NCI-H748 treated with DMSO at 0.1 percent for 48 hours (cell line): Measurements from ENCODE around the gene RGR.

Experiments used
- DNase-seq: peaks from one replicate; lab custom pipeline; 2025; lab: John Stamatoyannopoulos, UW

Gene RGR, protein sequence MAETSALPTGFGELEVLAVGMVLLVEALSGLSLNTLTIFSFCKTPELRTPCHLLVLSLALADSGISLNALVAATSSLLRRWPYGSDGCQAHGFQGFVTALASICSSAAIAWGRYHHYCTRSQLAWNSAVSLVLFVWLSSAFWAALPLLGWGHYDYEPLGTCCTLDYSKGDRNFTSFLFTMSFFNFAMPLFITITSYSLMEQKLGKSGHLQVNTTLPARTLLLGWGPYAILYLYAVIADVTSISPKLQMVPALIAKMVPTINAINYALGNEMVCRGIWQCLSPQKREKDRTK

GRCh38 chr10:84244651-84245270, at the start of gene RGR:
Gene RGR (plus strand): TSS chr10:84245053. CDS start chr10:84245091, 38 bp downstream.
- no peak for DNase-seq

DNA sequence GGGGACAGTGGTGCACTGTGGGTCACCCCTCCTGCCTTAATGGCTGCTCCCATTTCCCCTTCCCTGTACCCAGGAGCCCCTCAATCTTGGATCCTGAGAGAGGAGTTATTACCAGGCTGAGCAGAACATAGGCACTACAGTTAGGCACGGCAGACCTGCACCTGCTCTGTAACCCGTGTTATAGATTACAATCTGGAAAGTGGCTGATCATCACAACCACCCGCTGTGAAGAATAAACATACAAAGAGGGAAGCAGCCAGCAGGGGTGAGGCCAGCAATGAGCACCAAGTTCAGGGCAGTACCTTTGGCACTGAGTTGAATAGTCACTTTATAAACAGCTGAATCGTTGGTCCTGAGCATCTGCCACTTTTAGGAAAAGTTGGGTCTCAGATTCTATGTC, 48.8 kb upstream of the RGR start:
- peak; percentile 49 for DNase-seq

- no peak for DNase-seq
These were observed 47.9 kb upstream of the RGR start for GRCh38 chr10:84196941-84197340.

- no peak for DNase-seq
These were observed 47.2 kb upstream of the RGR start for GRCh38 chr10:84197643-84198042.

DNA sequence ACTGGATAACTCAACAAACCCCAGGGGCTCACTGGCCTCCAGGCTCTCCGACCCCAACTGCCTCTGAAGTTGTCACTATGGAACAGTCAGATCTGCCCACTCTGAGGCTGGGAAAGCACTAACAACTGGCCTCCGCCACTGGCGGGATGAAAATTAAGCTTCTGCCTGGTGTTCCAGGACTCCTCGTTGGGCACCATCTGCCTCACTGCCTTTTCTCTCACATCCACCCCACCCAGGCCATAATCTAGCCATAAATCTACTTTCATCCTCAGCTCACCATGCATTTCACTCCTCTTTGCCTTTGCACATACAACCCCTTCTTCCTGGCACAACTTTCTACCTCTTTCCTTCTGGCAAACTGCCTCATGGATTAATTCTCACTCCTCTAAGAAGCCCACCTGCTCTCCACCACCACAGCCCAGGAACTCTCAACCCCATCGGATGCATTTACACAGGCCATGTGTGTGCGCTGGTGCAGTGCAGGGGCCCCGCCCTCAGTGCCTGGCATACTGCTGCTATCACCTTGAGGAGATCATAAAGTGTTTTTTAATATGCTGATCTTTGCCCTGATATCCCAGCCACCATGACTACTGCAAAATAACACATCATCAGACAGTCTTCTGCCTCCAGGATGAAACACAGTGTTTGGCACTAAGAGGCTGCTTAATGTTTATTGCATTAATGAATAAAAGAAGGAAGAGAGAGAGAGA, 46.5 kb upstream of the RGR start:
- DNase-seq = no peak

DNA sequence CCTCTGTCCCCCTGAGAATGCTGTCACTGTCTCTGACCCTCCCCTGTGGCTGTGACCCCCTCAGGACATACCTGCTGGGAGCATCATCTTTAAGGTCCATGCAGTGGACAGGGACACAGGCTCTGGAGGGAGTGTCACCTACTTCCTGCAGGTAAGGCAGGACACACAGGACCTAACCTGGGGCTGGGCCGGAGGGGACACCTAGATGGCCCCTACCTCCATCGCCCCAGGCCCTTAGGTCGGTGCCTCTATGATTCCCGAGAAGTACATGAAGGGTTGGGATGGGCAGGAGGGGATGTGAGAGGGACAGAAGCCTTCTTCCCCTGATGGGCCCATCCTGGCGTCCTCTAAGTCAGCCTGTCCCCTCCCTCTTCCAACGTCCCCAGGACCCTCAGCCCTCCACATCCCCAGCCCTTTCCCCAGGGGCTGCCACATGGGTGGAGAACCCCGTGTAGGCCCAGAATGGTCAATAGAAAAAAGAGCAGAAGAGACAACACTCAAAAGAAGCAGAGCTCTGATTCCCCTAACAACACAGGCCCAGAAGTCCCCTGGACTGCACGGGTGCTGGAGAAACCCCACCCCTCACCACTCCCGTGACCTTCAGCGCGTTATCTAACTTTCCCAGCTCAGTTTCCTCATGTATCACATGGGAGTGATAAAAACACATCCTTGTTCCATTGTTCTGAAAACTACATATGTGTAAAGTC, 44.2 kb upstream of the RGR start:
- DNase-seq = no peak

DNA sequence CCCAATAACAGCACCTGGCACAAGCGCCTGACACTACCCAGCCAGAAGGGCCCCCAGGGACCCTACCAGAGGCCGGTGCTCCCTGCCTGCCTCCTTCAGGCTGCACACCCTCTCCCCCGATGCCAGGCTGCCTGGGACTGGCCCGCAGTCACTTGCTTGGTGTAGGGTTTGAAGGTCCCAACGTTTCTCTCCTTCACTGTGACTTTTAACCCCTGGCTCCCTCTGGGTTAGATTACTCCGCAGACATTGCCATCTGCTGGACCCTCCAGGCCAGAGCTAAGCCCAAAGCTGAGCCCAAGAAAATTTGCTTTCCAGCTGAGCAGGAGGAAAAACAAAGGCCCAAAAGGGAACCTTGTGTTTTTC, 43.6 kb upstream of the RGR start:
- no peak for DNase-seq

GRCh38 chr10:84201682-84202081, 43.2 kb upstream of the RGR start:
- DNase-seq = no peak

DNA sequence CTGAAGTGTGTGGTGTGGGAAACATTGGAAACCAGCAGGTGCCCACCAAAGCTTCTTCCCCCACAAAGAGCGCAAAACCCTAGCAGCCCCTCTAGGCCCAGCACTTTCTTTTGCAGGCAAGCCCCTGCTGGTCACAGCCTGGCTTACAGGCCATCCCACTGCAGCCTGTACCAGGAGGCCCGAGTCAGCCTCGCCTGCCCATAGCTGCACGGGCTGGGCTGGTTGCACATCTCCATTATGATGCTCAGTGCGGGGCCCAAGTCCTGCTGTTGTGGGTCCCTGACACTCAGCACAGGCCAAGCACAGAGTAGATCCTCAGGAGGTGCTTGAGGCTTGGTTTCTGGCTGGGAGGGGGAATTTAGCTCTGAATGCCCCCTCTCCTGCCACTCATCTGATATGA, 42.5 kb upstream of the RGR start:
- DNase-seq = no peak

- no peak for DNase-seq
These were observed 40.7 kb upstream of the RGR start for GRCh38 chr10:84204122-84204521.

GRCh38 chr10:84204610-84205009, 40.2 kb upstream of the RGR start:
- DNase-seq = no peak

DNA sequence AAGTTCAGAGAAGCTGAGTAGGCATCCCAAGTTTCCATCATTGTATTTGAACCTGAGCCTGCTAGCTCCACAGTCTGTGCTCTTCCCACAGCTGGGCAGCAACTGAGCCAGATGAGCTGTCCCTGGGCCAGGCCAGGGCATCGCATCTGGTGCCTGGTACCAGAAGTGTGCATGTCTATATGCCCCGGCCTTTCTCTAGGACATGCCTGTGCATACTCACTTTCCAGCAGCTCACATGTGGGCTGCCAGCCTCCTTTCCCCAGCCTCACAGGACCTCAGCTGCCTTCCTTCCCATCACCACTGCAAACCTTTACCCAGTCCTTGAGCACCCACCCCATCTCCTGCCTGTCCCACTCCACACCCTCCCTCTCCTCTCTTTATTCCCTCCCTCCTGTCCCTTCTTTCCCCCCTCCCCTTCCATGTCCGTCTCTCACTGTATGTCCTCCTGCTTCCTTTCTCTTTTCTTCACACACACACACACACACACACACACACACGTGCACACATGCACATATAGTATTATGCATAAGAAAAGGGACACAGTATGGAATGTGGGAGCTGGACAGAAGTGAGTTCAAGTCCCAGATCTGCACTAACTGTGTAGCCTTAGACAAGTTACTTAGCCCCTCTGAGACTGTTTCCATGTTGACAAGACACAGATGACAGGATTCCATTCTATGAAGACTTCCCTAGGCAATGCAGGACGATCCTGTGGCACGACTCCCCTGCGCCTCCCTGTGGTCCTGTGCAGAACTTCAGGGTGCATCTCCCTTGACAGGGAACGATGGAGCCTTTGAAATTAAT, 39.6 kb upstream of the RGR start:
- DNase-seq = peak; percentile 43

GRCh38 chr10:84205853-84206525, 38.9 kb upstream of the RGR start:
- DNase-seq = no peak

GRCh38 chr10:84208023-84208422, 36.8 kb upstream of the RGR start:
- DNase-seq = no peak

- no peak for DNase-seq
These were observed 33.3 kb upstream of the RGR start for GRCh38 chr10:84211566-84211965.

DNA sequence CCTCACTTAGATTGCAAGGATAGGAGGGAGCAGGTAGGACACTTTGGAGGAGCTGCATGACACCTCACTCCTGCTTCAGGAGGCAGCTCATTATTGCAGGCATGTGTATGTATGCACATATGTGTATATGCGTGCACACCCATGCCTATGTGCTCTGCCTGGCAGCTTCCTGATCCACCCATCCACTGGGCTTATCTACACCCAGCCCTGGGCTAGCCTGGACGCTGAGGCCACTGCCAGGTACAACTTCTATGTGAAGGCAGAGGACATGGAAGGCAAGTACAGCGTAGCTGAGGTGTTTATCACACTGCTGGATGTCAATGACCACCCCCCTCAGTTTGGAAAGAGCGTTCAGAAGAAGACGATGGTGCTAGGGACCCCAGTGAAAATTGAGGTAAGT, 32.8 kb upstream of the RGR start:
- no peak for DNase-seq

DNA sequence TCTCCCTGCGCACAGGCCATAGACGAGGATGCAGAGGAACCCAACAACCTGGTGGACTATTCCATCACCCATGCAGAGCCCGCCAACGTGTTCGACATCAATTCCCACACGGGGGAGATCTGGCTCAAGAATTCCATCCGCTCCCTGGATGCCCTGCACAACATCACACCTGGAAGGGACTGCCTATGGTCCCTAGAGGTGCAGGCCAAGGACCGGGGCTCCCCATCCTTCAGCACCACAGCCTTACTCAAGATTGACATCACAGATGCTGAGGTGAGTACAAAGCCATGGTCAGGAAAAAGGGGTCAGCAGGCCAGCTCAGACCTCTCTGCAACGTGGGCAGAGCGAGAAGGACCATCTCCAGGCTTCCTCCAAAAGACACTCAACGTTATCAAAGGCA, 31.8 kb upstream of the RGR start:
- no peak for DNase-seq

- no peak for DNase-seq
These were observed 30.7 kb upstream of the RGR start for GRCh38 chr10:84214046-84214572.

DNA sequence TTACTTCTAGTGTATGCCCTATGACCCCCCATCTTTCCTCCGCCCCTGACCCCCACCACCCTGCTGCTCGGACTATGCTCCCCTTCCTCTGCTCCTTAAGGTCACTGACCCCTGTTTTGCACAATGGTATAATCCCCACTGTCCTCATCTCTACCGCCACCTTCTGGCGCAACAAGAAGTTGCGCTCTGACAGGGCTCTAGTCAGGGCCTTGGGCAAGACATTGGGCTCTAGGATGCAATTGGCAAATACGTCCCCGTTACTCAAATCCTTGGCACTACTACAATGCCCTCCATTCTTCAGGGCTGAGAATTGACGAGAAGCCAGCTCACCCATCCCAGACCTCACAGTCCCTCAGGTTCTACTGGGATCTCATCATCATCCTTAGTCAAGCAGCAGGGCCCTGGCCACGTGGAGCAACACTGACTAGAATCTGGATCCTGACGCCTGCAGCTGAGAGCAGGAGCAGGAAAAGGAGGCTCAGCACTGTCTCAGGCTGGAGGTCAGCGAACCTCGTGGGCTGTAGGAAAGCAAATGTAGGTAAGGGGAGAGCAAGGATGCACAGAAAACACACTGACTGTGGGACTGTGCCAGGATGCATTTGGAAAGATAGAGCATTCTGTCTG, 30.1 kb upstream of the RGR start:
- no peak for DNase-seq

GRCh38 chr10:84216834-84217233, 28.0 kb upstream of the RGR start:
- no peak for DNase-seq

DNA sequence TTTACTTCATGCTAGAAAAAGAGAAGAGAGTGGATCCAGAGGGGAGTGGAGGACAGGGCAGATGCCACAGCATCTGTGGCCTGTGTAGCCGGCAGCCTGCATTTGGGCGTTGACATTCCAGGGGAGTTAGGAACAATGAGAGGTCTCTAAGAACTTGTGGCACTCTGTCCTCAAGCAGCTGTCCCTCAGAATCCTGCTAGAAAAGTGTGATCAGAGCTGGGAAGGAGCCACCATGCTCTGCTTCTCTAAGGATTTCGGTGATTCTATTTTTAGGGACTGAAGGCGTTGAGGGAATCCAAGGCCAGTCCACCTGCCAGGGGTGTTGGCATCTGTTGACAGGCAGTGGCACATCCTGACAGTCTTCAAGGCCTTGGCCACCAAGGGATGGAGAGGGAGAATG, 27.1 kb upstream of the RGR start:
- no peak for DNase-seq
